DMS53 treated with DMSO at 0.1 percent for 48 hours (cell line): ENCODE measurements around the gene PRPF39.
"Not testable (repeated sequence)": the region's sequence is repeated elsewhere in the genome, so short reads cannot be mapped to it uniquely, and the experiment has no call there.

ENCODE experiments used
- DNase-seq: peaks from one replicate; lab custom pipeline; 2025; ENCODE audit not compliant: unreplicated experiment; lab: John Stamatoyannopoulos, UW

Gene PRPF39

DNA sequence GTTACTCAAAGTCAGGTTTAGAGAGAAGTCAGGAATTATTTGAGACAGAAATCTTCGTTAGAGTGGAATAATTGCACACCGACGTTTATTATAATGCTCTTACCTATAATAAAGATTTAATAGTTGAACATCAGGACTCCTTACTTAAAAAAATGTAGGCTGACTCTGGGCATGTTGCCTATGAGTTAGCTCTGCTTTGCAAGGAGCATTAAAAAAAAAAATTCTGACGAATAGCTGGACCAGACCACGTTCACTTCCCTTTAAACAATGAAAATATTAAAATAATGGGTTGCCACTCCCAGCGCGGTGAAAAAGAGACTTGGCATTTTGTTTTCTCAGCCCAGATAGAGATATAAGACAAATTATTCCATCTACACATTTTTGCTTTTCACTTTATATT is 51.2 kb downstream of the PRPF39 start:
- peak; percentile 51 for DNase-seq

DNA sequence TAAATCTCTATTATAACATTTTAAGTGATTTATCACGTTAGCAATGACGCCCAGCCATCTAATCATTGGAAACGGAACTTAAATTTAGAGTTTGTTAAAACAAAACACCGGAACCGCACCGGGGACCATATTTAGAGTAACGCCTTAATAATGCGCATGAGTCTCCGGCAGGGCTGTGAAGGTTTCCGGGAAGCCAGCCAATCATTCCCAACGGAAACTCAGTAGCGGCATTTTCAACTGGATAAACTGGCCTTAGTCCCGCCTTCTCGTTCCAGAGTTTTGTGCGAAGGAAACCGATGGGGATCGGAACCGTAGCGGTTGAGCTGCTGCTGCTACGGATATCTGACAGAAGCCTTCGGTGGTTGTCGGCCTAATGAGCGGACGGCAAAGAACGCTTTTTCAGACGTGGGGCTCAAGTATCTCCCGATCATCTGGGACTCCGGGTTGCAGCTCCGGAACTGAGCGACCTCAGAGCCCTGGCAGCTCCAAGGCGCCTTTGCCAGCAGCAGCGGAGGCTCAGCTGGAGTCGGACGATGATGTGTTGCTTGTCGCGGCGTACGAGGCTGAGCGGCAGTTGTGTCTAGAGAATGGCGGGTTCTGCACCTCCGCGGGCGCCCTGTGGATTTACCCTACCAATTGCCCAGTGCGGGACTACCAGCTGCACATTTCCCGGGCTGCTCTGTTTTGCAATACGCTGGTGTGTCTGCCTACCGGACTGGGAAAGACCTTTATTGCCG is 51.9 kb downstream of the PRPF39 start, which contains the start of gene FANCM:
Gene FANCM, plus strand, starts transcription at position 272 of the 737 bp plus-strand sequence. Its CDS starts 102 bp downstream, at position 374.
- DNase-seq = peak; percentile 82

DNA sequence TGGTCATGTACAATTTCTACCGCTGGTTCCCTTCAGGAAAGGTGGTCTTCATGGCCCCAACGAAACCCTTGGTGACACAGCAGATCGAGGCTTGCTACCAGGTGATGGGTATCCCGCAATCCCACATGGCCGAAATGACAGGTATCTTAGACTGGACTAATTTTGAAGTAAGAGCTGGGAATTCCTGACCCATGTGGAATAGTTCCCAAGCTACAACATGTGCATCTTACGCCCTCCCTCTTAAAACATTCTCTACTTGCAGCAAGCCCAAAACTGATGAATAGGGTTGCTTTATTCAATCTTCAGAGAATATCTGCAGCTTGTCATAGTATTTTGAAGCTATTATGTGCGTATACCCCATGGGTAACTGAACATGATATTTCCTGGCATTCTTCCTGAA is 52.5 kb downstream of the PRPF39 start:
- DNase-seq = peak; percentile 37

DNA sequence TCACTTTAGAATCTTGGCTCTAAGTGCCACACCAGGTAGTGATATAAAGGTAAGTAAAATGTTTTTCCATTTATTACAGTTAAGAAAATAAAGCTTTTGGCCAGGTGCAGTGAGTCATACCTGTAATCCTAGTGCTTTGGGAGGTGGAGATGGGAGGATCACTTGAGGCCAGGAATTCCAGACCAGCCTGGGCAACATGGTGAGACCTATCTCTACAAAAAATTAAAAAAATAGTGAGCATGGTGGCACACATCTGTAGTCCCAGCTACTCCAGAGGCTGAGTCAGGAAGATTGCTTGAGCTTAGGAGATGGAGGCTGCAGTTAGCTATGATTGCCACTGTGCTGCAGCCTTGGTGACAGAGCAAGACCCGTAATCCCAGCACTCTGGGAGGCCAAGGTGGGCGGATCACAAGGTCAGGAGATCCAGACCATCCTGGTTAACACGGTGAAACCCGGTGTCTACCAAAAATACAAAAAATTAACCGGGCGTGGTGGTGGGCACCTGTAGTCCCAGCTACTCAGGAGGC is 56.8 kb downstream of the PRPF39 start:
- no peak for DNase-seq

DNA sequence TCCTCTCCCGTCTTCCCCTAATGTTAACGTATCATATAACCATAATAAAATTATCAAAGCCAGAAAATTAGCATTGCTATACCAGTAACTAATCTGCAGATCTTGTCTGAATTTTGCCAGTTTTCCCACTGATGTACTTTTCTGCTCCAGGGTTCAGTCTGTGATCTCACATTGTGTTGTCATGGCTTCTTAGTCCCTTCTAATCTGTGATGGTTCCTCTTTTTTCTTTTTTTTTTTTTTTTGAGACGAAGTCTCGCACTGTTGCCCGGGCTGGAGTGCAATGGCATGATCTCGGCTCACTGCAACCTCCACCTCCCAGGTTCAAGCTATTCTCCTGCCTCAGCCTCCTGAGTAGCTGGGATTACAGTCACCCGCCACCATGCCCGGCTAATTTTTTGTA is 58.2 kb downstream of the PRPF39 start:
- not testable (repeated sequence) for DNase-seq

DNA sequence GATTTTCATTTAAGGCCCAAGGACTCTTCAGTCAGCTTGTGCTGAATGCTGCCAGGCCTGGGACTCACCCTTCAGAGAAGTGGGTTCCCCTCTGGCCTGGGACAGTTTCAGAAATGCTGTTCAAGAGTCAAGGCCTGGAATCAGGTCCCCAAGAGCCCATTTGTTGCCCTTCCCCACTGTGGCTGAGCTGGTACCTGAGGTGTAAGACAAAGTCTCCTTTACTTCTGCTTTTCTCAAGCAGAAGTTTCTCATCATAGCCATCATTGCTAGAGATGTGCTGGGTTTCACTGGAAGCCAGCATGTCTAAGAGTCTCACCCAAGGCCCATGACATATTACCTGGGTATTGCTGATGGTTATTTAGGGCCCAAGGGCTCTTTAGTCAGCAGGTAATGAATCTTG is 60.7 kb downstream of the PRPF39 start:
- no peak for DNase-seq

DNA sequence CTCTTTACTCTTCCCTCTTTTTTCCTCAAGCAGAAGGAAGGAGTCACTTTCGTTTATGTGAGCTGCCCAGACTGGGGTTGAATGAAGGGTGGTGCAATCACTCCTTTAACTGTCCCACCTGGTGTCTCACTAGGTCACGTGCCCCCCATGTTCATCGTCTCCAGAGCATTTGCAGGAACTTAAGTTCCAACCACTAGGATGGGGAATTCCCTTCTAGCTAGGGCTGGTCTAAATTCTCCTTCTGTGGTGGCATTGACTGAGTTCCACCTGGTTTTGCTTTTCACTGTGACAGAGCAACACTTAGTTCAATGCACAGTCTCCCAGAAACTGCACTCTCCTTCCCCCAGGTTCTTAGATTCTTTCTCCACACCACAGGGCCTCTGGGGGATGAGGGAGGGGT is 61.3 kb downstream of the PRPF39 start:
- no peak for DNase-seq

DNA sequence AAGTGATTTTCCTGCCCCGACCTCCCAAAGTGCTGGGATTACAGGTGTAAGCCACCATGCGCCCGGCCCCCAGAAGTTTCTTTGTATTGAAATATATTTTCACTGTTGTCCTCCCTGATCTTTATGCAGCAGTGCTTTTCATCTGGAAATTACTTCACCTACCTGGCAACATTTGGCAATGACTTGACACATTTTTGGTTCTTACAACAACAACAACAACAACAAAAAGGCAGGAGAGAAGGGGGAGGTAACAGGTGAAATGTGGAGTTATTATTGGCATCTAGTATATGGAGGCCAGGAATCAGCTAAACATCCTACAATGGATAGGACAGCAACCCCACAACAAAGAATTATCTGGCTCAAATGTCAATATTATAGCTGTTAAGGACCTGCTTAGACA is 65.7 kb downstream of the PRPF39 start:
- no peak for DNase-seq

DNA sequence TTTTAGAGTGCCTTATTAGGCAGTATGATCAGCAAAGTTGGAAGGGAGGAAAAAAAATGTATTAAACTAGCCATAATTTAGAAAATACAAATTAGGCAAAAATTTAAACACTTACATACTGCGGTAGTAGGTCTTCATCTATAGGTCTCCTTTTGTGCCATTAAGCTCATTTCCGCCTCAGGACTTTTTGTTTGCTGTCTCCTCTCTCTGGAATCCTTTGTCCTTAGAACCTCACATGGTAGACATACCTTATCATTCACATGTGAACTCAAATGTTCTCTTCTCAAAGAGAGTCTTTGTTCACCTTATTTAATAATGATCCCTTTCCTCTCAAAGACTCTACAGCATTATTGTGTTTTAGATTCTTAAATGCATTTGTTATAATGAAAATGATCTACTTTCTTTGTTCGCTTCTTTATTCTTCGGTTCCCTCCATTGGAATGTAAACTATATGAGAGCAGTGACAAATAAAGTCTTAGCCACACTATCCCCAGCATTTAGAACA is 66.5 kb downstream of the PRPF39 start:
- DNase-seq = no peak

DNA sequence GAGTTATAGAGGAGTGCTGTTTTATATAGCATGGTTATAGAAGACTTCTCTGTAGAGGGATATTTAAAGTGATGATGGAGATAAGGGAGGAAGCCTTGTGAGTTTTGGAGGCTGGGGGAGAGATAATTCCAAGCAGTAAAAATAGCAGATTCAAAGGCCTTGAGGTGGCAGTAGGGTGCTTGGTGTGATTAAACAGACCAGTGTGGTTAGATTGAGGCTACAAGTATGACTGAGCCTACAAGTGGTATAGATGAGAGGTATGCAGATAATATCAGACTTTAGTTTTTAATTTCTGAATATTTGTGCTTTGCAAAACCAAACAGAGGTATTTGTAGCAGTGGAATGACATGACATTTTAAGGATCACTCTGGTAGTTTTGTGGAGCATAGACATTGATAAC is 72.2 kb downstream of the PRPF39 start:
- DNase-seq = no peak
